GM19193 (cell line): ENCODE results near the gene AIPL1.

Experiments used
- POLR2A ChIP-seq: IDR thresholded peaks from 4 replicates; pipeline ENCODE4 v1.6.1; 2011; ENCODE audit not compliant: insufficient read depth, insufficient read length; ENCODE audit errors: extremely low read depth

The AIPL1 gene

GRCh38 chr17:6386041-6386630 lies 48.8 kb downstream of the AIPL1 start:
- TF ChIP-seq POLR2A = no peak

- no peak for TF ChIP-seq POLR2A
Measured at GRCh38 chr17:6384481-6384880, 50.4 kb downstream of the AIPL1 start.

- no peak for TF ChIP-seq POLR2A
Measured at GRCh38 chr17:6381526-6382465, 53.1 kb downstream of the AIPL1 start.

GRCh38 chr17:6380915-6381438 lies 53.9 kb downstream of the AIPL1 start:
- TF ChIP-seq POLR2A = no peak

GRCh38 chr17:6377906-6378305 lies 57.0 kb downstream of the AIPL1 start:
- no peak for TF ChIP-seq POLR2A

- no peak for TF ChIP-seq POLR2A
Measured at GRCh38 chr17:6376931-6377361, 58.0 kb downstream of the AIPL1 start.

- no peak for TF ChIP-seq POLR2A
Measured at GRCh38 chr17:6374761-6375312, 60.1 kb downstream of the AIPL1 start.

- no peak for TF ChIP-seq POLR2A
Measured at GRCh38 chr17:6374271-6374691, 60.6 kb downstream of the AIPL1 start.
